GM21723 (cell line): ENCODE results near the gene CRYGS.
A peak's percentile ranks its signal among the peaks of the same experiment; 100 is the strongest.
"Not testable (repeated sequence)": the region's sequence is repeated elsewhere in the genome, so short reads cannot be mapped to it uniquely, and the experiment has no call there.

Source experiments
- ATAC-seq: cut with Tn5 transposase; IDR thresholded peaks from one replicate; pipeline ENCODE4 v1.9.1; 2021; ENCODE audit warnings: mild to moderate bottlenecking, moderate library complexity; ENCODE audit not compliant: unreplicated experiment

The CRYGS gene

DNA sequence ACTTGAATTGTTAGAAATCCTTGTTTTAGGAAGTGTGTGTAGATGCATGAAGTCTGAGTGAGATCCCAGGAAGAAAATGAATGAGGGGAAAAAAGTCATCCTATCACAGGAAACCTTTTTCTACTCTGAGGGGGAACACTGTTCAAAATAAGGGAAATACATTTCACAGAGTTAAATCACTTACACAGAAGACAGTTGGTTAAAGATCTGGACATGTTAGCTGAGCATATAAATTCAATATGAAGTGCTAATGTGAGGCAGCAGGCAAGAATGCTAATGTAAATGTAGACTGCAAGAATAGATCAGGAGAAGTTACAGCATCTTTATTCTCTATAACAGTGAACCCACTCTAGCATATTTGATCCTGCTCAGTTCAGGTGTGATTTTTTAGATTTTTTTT lies 20.4 kb upstream of the CRYGS start:
- no peak for ATAC-seq

GRCh38 chr3:186552408-186553031 lies 8.3 kb upstream of the CRYGS start:
- no peak for ATAC-seq

DNA sequence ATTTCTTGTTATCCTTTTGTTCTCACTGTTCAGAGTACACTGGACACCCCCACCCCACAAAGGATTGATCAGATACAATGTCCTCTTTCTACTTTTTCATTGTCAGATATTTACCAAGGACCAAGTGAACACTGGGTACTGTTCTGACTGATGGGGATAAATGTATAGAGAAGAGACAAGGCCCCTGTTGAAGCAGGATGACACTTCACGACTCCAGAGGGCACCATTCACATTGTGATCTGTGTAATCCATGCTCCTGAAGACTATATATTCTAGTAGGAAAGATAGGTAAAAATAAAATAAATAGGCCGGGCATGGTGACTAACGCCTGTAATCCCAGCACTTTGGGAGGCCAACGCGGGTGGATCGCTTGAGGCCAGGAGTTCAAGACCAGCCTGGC lies 7.2 kb upstream of the CRYGS start:
- ATAC-seq: no peak

DNA sequence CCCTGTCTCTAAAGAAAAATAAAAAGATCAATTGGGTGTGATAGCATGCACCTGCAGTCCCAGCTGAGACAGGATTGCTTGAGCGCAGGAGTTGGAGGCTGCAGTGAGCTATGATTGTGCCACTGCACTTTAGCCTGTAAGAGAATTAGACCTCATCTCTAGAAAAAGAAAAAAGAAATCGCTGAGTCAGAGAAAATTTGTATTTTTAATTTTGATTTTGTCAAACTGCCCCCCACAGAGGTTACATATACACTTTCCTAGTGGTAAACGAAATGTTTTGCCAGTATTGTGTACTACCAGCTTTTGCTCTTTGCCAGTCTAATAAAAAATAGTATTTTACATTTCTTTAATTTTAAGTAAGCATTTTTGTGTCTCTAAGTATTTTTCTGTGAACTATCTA lies 5.3 kb upstream of the CRYGS start:
- no peak for ATAC-seq

DNA sequence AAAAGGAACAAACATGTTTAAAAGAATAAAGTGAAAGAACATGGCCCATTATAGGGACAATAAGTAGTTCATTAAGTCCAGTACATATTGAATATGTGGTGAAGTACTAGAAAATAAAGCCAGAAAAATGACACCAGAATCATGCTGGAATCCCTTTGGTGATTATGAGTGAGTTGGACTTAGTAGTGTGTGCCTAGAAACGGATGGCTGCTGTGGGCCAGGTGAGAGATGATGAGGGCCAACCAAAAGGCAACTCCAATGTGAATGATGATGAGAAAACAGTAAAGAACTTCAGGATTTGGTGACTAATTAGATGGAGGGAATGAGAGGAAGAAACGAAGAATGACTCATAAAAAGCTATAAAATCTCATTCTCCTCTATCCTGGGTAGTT lies 3.3 kb downstream of the CRYGS start:
- no peak for ATAC-seq

DNA sequence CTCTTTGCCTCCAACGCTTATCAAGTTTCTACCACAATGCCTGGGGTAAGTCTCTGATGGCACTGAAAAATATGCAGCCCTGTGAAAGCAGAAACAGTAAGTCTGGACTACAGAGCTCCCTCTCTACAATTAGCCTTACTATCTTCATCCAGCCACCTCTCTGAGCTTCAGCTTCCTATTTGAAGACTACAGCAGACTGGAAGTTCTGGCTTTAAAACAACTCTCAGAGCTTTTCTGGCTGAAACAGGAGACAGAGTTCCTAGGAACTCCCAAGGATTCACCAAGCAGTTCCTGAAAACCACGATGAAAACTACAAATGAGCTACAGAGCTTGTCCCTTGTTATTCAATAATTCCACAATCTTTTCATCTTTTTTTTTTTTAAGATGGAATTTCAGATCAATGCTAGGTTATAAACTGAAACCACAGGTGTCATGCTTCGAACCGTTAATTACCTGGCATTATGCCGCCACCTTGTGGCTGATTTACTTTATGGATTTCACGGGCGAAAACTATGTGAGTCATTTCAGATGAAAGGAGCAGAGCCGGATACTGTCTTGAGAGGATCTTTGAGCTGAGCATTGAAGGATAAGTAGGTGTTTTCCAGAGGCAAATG lies 3.9 kb downstream of the CRYGS start:
- ATAC-seq: peak; percentile 74

DNA sequence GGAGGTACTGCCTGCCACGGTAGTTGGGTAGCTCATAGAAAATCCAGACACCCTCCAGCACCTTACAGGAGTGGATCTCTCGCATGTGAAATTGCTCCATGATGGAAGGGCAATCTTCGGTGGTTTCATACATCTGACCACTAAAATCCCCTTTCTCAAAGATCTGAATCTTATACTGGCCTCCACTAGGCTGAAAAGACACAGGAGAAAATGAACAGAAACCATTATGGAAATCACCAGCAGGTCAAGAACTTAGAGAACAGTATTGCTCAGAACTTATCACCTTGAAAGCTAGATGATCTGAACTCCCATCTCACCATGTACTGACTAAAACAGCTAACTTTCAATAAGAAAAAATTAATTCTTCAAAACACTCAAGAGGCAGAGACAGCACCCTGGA lies 5.4 kb downstream of the CRYGS start:
- no peak for ATAC-seq

DNA sequence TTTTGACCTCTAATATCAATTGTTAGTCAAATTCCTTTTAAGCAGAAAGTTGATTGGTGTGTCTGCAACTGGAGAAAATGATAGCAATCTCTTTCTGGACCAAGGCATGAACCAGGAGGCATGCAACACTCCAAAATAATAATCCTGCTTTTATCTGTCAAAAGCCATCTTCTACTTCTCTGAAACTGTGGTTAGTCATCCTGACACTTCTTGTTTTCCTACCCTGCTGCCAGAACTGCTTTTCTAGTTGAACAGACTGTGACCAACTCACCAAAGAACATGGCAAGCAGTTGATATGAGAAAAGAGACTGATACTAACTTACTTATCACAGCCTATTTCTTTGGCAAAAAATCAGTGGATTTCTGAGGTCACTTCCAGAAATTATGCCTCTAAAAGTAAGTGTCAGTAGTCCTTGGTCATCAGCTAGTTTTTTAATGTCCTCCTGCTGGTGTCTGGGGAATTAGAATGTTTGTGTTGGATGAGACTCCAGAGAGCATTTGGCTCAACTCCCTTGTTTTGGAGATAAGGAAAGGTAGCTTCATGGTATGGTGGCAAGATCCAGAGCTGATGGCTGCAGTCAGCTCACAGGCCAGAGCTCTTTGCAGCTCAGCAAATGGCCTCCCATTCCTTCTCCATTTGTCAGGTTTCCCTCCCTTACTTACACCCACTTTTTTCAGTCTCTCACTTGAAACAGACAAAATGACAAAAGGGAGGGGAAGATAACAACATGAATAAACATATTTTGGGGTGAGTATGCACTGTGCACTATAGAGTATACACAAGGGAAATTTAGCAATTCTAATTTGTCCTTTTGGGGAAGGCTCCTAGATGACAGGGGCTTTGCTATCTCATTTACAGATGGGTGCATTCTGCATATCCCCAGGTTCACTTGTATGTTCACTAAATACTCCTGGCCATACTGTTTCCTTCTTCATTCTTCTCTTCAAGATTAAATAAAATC lies 7.0 kb downstream of the CRYGS start:
- no peak for ATAC-seq

DNA sequence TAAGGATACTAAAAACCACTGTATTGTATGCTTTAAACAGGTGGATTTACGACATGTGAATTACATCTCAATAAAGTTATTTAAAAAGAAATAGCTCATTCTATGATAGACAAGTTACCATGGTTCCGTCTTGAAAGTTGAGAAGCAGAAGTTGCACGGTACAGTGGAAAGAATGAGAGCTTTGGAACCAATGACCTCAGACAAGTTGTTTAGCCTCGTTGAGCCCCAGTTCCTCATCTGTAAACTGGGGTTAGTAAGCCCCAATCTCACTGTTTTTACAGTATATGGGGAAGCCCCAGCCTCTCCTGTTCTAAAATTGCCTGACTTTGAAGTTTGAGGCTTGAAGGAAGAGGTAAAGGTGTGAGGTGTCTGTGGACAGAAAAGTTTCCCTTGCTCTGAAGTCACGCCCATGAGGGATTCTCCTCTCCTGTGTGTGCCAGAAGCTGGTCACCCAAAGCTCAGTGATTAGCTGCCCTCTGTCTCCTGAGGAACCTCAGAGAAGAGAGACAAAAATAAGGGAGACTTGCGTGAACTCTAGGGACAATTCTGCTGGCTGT lies 10.0 kb downstream of the CRYGS start:
- peak; percentile 88 for ATAC-seq

- peak; percentile 47 for ATAC-seq
These were observed 11.5 kb downstream of the CRYGS start for GRCh38 chr3:186532598-186533072.

- ATAC-seq: not testable (repeated sequence)
These were observed 12.5 kb downstream of the CRYGS start for GRCh38 chr3:186531694-186532093.

DNA sequence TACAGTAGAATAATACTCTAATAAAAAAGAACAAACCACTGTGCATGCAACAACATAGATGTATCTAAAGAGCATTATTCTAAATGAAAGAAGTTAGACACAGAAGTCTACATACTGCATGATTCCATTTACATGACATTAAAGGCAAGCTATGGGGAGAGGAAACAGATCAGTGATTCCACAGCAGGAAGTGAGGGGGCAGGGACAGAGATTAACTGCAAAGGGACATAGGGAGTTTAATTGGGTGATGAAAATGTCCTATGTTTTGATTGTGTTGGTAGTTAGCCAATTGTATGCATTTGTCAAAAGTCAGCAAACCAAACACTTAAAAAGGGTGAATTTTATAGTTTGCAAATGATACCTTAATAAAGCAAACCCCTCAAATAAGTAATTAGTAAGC lies 13.8 kb downstream of the CRYGS start:
- ATAC-seq: no peak

GRCh38 chr3:186529201-186529999 lies 14.8 kb downstream of the CRYGS start:
- ATAC-seq: no peak

GRCh38 chr3:186526256-186526606 lies 17.9 kb downstream of the CRYGS start:
- ATAC-seq: no peak

GRCh38 chr3:186525369-186526255 lies 18.6 kb downstream of the CRYGS start:
- ATAC-seq: peak; percentile 39

DNA sequence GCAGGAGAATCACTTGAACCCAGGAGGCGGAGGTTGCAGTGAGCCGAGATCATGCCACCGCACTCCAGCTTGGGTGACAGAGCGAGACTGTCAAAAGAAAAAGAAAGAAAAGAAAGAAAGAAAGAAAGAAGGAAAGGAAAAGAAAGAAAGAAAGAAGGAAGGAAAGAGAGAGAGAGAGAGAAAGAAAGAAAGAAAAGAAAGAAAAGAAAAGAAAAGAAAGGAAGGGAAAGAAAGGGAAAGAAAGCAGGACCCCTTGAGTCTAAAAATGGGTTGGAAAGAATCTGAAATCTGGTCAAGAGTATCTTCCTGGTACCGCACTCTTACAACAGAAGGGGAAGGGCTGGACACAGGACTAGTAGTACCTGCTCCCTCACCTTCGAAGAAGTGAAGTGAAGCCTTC lies 19.6 kb downstream of the CRYGS start:
- no peak for ATAC-seq

GRCh38 chr3:186523434-186523833 lies 20.7 kb downstream of the CRYGS start:
- ATAC-seq: no peak

DNA sequence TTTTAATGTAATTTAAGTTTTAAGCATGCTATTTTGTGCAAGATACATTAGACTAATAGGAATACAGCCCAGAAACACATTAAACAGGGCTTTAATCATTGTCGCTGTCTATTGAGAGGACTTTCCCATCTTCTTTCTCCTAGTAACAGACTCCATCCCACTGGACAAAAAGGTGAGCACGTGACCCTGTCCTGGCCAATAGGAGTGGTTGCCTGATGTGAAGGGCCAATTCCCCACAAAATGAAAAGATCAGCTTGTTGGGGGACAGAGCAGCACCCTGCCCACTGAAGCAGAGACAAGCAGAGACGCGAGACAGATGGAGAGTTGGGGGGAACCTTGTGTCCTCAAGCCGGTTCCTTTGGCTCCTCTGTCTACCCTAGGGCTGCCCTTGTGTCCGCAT lies 21.2 kb downstream of the CRYGS start:
- ATAC-seq: no peak

DNA sequence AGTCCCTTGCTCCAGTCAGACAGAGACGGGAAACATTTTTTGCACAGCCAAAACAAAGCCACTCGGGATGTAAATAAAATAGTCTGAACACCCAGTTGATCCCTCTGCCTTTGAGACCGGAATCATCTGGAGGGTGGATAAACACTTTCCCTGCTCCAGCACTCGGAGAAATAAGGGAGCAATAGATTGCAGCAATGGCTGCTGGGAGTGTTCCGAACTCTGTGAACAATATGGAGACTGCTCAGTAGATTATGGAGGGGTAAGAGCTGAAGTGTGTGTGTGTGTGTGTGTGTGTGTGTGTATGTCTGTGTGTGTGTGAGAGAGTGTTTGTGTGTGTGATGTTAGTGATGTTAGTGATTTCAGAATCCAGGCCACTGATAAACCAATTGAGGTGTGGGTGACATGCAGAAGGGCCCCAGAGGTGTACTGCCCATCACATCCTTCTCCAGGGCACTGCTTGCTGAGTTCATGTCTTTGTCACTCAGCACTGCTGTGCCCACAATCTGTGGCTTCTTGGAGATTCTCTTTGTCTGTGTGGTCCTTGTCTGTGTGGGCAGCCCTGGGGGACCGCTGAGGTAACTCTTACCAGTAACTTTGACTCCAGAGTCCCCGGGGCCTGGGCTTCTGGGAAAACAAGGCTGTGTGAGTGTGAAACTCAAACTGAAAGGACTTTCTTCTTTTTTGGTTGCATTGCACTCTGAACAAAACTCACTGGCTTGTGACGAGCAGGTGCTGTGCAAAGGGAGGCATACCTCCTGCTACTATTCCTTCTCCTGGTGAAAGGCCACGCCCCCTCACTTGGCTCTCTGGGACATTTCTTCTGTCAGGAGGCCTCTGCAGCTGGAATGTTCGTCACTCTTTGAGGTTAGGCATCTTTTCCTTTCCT lies 23.0 kb downstream of the CRYGS start:
- peak; percentile 69 for ATAC-seq
